ENCODE measurements around the gene UCK2.

Gene UCK2

DNA sequence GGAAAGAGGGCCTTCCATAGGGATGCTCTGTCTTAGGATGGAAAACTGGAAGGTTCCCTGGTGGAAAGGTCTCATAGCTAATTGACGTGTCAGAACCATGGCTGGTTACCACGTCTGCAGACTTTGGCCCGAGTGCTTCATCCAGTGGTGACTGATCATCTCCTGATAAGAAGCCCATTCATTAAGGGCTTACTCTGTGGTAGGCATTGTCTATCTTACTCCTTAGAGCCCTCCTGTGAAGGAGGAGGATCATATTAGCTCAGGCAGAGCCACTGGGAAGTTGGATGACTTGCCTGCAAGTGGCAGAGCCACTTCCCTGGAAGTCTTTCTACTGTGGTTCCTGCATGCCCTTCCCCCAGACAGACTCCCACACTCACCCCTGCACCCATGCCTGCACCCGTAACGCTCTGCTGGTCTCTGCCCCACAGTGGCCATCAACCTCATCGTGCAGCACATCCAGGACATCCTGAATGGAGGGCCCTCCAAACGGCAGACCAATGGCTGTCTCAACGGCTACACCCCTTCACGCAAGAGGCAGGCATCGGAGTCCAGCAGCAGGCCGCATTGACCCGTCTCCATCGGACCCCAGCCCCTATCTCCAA is 79.9 kb downstream of the UCK2 start:
- no peak overlapping the region for H3K4me3 ChIP-seq (ENCODE audit: control insufficient read depth, low read depth, low read length)
- TF ChIP-seq, protein P1, sequence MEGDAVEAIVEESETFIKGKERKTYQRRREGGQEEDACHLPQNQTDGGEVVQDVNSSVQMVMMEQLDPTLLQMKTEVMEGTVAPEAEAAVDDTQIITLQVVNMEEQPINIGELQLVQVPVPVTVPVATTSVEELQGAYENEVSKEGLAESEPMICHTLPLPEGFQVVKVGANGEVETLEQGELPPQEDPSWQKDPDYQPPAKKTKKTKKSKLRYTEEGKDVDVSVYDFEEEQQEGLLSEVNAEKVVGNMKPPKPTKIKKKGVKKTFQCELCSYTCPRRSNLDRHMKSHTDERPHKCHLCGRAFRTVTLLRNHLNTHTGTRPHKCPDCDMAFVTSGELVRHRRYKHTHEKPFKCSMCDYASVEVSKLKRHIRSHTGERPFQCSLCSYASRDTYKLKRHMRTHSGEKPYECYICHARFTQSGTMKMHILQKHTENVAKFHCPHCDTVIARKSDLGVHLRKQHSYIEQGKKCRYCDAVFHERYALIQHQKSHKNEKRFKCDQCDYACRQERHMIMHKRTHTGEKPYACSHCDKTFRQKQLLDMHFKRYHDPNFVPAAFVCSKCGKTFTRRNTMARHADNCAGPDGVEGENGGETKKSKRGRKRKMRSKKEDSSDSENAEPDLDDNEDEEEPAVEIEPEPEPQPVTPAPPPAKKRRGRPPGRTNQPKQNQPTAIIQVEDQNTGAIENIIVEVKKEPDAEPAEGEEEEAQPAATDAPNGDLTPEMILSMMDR (conservative IDR thresholded peaks at IDR 0.05; ENCODE audit: control insufficient read depth, insufficient read depth, low read depth, low read length) = no peak
- peak; percentile 63 for DNase-seq (ENCODE audit: low read depth)

DNA sequence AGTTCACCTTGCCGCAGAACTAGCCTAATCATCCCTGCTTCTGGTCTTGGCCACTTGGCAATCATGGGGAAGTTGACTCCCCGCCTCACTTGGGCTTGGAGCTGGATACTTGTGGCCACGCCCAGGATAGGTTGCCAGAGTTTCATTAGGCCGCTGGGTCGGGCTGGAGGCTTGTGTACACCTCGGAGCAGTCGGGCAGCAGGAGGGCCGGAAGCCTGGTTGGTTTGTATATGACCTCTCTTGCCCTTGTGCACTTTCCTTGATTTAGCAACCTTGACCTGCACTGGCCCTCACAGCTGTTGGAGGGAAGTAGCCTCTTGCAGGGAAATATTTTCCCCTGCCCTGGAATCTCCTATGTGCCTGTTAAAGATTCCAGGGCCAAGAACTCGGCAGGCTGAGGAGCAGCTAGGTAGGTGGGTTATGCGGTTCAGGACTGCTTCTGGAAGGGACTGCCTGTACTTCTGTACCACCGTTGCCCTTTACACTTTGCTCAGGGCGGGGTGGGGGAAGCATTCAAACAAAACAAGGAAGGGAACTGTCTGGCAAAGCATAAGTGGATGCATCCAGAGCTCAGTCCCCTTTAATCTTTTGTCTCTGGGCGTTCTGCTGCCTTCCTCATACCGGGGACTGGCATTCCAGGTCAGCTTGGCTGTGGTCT is 83.5 kb downstream of the UCK2 start:
- peak; percentile 49 for DNase-seq (ENCODE audit: low read depth)
- H3K4me3 ChIP-seq (ENCODE audit: control insufficient read depth, low read depth, low read length) = no peak overlapping the region
- TF ChIP-seq, protein P1 (conservative IDR thresholded peaks at IDR 0.05; ENCODE audit: control insufficient read depth, insufficient read depth, low read depth, low read length) = no peak

DNA sequence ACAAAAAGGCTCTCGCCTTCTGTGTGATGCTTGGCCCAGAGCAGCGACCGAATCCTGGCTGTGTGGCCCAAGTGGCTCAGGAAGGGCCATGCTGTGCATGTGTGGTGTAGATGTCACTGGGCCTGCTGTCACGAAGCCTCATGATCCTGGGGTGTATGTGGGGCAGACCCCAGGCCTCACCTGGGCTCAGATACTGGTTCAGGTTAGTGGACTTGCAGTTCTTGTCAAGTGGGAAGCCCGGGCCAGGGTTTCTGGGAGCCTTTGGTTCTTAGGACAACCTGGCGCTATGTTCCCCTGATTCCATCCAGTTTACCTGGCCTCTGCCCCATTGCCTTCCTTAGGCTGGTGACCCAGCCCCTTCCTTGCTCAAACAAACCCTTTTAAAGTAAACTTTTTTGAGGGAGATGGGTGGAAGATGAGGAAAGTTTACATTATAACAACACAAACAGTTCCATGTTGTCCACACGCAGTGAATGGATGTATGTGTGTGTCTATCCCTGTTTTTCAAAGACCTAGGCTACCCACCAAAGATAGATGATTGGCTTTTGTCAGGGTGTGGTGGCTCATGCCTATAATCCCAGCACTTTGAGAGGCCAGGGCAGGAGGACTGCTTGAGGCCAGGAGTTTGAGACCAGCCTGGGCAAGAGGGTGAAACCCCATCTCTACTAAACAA is 84.3 kb downstream of the UCK2 start:
- TF ChIP-seq, protein P1 (conservative IDR thresholded peaks at IDR 0.05; ENCODE audit: control insufficient read depth, insufficient read depth, low read depth, low read length) = no peak
- no peak overlapping the region for H3K4me3 ChIP-seq (ENCODE audit: control insufficient read depth, low read depth, low read length)
- DNase-seq (ENCODE audit: low read depth) = no peak

DNA sequence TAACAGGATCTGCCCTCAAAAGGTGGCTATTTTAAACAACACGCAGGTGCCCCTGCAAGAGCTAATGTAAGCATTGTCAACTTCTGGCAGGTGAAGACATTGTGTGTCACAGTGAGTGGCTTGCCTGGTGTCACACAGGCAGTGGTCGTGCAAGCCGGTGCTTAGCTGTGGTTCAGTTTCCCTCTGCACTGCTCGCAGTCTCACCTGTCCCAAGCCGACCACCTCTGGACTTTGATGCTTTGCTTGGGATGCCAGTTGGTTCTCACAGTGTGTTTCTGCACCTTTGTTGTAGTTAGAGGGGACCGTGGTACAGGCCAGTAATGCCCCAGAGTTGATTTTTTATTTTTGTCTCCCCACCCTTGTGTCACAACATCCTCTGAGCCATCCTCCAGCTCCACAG is 85.2 kb downstream of the UCK2 start:
- TF ChIP-seq, protein P1 (conservative IDR thresholded peaks at IDR 0.05; ENCODE audit: control insufficient read depth, insufficient read depth, low read depth, low read length) = no peak
- no peak for DNase-seq (ENCODE audit: low read depth)
- H3K4me3 ChIP-seq (ENCODE audit: control insufficient read depth, low read depth, low read length) = no peak overlapping the region

DNA sequence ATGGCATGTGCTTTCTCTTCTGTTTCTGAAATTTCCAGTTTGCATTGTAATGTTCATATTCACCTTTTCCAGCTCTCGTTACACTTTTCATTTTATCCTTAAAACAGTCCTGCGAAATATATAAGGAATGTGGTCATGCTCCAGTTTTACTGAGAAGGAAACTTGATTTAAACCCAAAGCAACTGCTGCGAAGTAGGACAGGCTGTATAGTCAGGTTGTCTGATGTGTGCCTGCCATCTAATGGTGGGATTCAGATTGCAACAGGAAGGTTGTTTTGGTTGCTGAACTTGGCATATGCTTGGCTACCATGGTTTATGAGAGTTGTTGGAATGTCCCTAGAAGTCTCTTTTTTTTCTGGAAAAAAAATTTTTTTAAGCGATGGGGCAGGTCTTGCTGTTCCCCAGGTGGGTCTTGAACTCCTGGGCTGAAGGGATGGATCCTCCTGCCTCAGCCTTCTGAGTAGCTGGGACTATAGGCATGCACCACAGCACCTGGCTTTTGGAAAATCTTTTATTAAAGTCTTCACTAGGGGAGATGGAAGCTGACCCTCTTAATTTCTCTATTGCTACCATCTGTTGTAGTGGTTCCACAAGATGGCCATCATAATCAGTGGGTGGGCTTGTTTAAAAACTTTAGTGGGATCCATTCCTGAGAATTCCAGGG is 86.9 kb downstream of the UCK2 start:
- DNase-seq (ENCODE audit: low read depth) = peak; percentile 86
- TF ChIP-seq, protein P1 (conservative IDR thresholded peaks at IDR 0.05; ENCODE audit: control insufficient read depth, insufficient read depth, low read depth, low read length) = peak; percentile 92
- H3K4me3 ChIP-seq (ENCODE audit: control insufficient read depth, low read depth, low read length) = no peak overlapping the region

DNA sequence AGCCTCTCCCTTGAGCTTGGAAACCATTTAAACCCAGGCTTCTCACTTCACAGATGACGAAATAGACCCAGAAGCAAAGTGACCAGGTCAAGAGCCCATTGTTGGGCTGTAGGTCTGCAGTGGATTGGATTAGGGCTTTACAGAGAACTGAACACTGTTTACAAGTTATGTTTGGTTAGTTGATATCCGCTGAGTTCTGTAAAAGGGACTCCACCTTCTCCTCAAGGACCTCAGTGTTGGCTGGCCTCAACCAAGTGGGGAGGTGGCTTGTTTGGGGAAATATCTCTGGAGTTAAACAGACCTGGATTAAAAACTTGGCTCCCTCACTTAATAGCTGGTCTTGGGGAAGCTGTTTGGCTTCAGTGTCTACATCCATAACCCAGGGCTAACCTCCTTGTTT is 88.1 kb downstream of the UCK2 start:
- H3K4me3 ChIP-seq (ENCODE audit: control insufficient read depth, low read depth, low read length) = no peak overlapping the region
- TF ChIP-seq, protein P1 (conservative IDR thresholded peaks at IDR 0.05; ENCODE audit: control insufficient read depth, insufficient read depth, low read depth, low read length) = no peak

More for the DNA sequence above, 88.1 kb downstream of the UCK2 start:
- DNase-seq (ENCODE audit: low read depth) = no peak

All from fibroblast of mammary gland (primary cell).